Renal cortex interstitium (tissue), 15 donors: ENCODE data around the gene OR6K6. TPM values are rescaled to one million over a fixed set of nuclear protein-coding genes. Genes with fewer than 3 reads are reported as not detected.

Source experiments
- DNase-seq, 11 donors: peaks; one replicate each; pipeline ENCODE4 v3.0.0-alpha.2; 2013; ENCODE audit warnings: low read depth in 9 of 11, low spot score in 4 of 11; ENCODE audit errors: extremely low read depth in 1 of 11
- long read RNA-seq, 16 experiments: transcript quantifications; one replicate each; lab custom pipeline, GENCODE V29; 2026
- polyA plus RNA-seq, 3 donors: library from polyadenylated mRNA; unstranded; fragments of 120-200 nt; gene quantifications; one replicate each; pipeline ENCODE4 v1.2.1, GENCODE V29; 2013; ENCODE audit not compliant: insufficient read length in 3 of 3

Gene OR6K6
- polyA plus RNA-seq = not detected
- long read RNA-seq, donor 1 = 0 reads
- long read RNA-seq, donor 2 = 0 reads
- long read RNA-seq, donor 3 = 0 reads
- long read RNA-seq, donor 4 = 0 reads
- long read RNA-seq, donor 5 = 0 reads
- long read RNA-seq, donor 6 = 0 reads
- long read RNA-seq, donor 7 = 0 reads
- long read RNA-seq, donor 8 = 0 reads
- long read RNA-seq, donor 9 = 0 reads
- long read RNA-seq, donor 10 = 0 reads
- long read RNA-seq, donor 11 = 0 reads
- long read RNA-seq, donor 12 = 0 reads
- long read RNA-seq, donor 13 = 0 reads
- long read RNA-seq, donor 14 = 0 reads
- long read RNA-seq, donor 15 = 0 reads
- long read RNA-seq, donor 16 = 0 reads

GRCh38 chr1:158754420-158754819 lies at the start of gene OR6K6:
Gene OR6K6, plus strand, starts transcription at chr1:158754720. Its CDS starts 168 bp downstream, at chr1:158754888.
- no peak for DNase-seq

- DNase-seq = no peak
Measured at GRCh38 chr1:158706096-158706495, 48.4 kb upstream of the OR6K6 start.

- no peak for DNase-seq
Measured at GRCh38 chr1:158711098-158711497, 43.4 kb upstream of the OR6K6 start.

GRCh38 chr1:158714754-158715153 lies 39.8 kb upstream of the OR6K6 start:
- DNase-seq = no peak

- DNase-seq = no peak
Measured at GRCh38 chr1:158716335-158716734, 38.2 kb upstream of the OR6K6 start.

GRCh38 chr1:158717344-158717743 lies 37.2 kb upstream of the OR6K6 start:
- no peak for DNase-seq

GRCh38 chr1:158719664-158720063 lies 34.9 kb upstream of the OR6K6 start:
- no peak for DNase-seq

GRCh38 chr1:158720620-158721019 lies 33.9 kb upstream of the OR6K6 start, which contains the start of gene OR6K3:
Gene OR6K3, minus strand, starts transcription at chr1:158720720. Its CDS starts 2,605 bp downstream, at chr1:158718115.
- no peak for DNase-seq

GRCh38 chr1:158724442-158724841 lies 30.1 kb upstream of the OR6K6 start:
- no peak for DNase-seq

- DNase-seq = no peak
Measured at GRCh38 chr1:158728510-158729225, 25.9 kb upstream of the OR6K6 start.

GRCh38 chr1:158730453-158730852 lies 24.1 kb upstream of the OR6K6 start:
- no peak for DNase-seq

GRCh38 chr1:158731707-158732106 lies 22.8 kb upstream of the OR6K6 start:
- DNase-seq = no peak

GRCh38 chr1:158732524-158732923 lies 22.0 kb upstream of the OR6K6 start:
- DNase-seq = no peak

GRCh38 chr1:158735848-158736247 lies 18.7 kb upstream of the OR6K6 start:
- DNase-seq = no peak

GRCh38 chr1:158752155-158752712 lies 2.3 kb upstream of the OR6K6 start:
- DNase-seq = no peak

- no peak for DNase-seq
Measured at GRCh38 chr1:158771950-158772866, 17.7 kb downstream of the OR6K6 start, which contains the start of gene OR6N1. Gene OR6N1, minus strand, starts transcription at chr1:158772195. Its CDS starts 5,513 bp downstream, at chr1:158766682.

GRCh38 chr1:158781104-158781503 lies 26.6 kb downstream of the OR6K6 start, which contains the start of gene OR6N2:
Gene OR6N2, minus strand, starts transcription at chr1:158781204. Its CDS starts 3,569 bp downstream, at chr1:158777635.
- no peak for DNase-seq

GRCh38 chr1:158793604-158794003 lies 39.1 kb downstream of the OR6K6 start:
- no peak for DNase-seq

- no peak for DNase-seq
Measured at GRCh38 chr1:158794247-158794646, 39.7 kb downstream of the OR6K6 start.
